Activated gamma-delta T cell (primary cell): ENCODE measurements around the gene KRT72.

ENCODE experiments used
- DNase-seq: peaks from one replicate; lab custom pipeline; 2025; lab: John Stamatoyannopoulos, UW
- total RNA-seq, 2 donors: gene quantifications; one replicate each; lab custom pipeline; 2026; lab: John Stamatoyannopoulos, UW

KRT72 gene
- total RNA-seq: 3.2 to 4.2 reads per million in 2 donors

DNA sequence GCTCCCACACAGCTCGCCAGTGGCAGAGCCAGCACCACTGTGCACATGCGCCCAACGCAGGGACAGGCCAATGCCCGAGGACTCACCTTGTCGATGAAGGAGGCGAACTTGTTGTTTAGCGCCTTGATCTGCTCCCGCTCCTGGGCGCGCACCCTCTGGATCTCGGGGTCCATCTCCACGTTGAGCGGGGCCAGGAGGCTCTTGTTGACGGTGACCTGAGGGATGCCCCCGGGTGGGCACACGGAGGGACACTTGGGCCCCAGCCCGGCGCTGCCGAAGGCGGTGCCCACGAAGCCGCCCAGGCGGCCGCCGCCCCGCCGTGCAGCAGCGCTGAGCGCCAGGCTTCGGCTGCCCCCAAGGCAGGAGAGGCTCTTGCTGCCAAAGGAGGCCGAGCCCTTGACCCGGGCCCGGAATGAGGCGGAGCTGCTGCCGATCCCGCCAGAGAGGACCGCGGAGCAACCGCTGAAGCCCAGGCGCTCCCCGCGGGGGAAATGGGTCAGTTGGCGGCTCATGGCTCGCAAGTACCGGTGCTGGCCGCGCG lies at the start of gene KRT72:
KRT72 (minus strand) TSS at position 523 of the 541 bp plus-strand sequence; CDS start at position 512, 11 bp downstream.
- DNase-seq: no peak

DNA sequence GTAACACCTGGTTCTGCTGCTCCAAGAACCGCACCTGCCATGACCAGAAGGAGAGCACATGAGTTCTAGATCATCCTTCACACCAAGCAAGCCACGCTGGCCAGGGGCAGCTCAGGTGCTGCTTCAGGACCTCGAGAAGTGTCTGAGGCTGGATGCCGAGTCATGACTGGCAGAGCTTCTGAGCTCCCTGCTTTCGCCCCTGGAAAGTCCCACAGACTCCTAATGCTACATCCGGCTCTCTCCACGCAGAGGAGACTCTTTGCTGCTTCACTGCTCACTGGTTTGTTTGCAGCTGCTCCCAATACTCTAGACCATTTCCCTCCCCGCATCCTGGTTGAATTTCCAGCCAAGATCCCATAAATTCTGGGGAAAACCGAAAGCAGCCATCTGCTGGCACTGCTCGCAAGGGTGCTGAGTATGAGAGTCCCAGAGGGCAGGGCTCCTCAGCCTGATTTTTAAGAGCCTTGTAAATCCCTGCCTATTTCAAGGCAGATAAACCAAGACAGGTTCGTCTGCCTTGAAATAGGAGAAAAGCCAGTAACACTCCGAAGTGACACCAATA lies 49.3 kb upstream of the KRT72 start:
- no peak for DNase-seq

GRCh38 chr12:52649066-52649465 lies 47.8 kb upstream of the KRT72 start:
- no peak for DNase-seq

- DNase-seq: no peak
These were observed 46.8 kb upstream of the KRT72 start for GRCh38 chr12:52648012-52648550.

- DNase-seq: no peak
These were observed 46.3 kb upstream of the KRT72 start for GRCh38 chr12:52647601-52648000.

DNA sequence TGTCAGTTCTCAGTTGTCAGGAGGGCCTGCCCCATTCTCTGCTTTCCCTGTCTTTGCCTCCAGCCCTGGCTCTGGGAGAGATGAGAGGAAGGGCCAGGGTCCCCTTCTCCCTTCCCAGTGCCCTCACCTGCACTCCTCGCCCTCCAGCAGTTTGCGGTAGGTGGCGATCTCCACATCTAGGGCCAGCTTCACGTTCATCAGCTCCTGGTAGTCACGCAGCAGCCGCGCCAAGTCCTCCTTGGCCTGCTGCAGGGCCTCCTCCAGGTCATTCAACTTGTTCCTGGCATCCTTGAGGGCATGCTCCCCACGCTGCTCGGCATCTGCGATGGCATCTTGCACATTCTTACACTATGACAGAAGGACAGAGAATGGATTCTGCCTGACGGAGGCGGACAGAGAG lies 45.4 kb upstream of the KRT72 start:
- no peak for DNase-seq

GRCh38 chr12:52645982-52646381 lies 44.7 kb upstream of the KRT72 start:
- DNase-seq: no peak

DNA sequence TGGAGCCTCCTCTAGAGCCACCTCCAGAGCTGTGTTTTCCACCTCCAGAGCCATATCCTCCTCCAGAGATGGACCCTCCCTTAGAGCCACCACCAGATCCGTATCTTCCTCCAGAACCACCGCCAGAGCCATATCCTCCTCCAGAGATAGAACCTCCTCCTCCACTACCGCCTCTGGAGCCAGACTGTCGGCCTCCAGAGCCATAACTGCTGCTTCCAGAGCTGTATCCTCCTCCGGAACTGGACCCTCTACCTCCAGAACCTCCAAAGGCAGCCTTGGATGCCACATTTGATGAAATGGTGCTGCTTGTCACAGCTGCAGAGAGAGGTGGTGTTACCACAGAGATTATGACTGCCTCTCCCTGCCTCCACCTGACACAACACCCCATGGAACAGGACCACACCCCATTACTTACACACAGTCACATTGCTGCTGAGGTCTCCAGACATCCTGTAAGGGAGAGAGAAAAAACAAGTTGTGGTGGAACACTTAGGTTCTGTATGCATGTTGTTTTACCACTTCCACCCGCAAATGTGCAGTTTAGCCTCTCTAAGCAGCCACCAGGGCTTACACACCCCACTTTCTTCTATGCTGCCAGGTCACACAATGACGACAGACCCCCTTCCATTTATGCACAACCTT lies 44.0 kb upstream of the KRT72 start:
- DNase-seq: no peak

- DNase-seq: no peak
These were observed 42.8 kb upstream of the KRT72 start for GRCh38 chr12:52644078-52644415.

DNA sequence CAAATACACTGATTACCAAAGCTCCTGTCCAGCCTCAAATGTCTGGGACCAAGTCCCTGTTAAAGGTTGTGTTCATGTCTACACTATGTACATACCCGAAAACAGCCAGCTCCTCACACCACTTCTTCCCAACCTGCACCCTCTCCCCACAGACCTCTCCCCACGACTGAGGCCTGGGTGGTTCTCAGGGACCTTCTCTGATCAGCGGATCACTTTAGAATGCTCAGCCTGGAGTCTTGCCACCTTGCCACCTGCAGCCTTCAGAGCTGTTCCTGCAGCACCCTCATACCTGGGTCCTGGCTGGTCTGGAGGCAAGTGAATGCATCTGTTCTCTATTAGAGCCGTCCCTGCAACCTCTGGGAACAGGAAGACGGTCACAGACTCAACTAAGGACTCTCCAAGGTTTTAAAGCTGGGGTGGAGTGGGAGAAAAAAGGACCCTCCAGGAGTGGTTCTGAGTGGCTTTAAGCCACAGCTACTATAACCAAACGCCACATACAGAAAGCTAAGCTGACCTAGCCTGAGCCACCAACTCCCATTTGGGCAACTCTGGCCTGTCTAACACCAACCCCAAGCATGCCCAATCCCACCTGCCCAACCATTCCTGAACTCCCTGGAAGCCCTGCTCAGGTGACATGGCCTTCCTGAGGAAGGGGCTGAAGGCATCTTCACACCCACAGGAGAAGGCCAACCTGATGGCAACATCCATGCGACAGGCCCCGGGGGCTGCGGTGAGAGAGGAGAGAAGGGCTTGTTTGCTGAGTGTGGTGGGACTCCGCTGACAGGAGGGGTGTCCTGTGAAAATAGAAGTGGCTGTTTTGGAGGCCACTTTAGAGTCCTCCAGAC lies 42.2 kb upstream of the KRT72 start:
- no peak for DNase-seq

DNA sequence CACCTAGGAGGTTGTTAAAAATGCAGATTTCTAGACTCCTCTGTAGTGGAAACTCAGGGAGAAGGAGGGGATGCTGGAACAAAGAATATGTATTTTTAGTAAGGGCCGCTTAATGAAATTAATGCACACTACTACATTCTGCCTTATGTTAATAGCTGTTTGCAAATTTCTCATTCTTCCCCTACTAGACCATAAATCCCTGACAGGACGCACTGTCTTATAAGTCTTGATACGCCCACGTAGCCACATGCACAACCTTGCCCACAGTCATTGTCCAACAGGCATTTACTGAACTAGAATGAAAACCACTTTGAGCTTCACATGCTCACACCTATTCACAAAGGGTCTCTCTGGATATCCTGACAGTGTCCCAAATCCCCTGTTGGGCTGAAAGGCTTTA lies 40.2 kb upstream of the KRT72 start:
- no peak for DNase-seq

DNA sequence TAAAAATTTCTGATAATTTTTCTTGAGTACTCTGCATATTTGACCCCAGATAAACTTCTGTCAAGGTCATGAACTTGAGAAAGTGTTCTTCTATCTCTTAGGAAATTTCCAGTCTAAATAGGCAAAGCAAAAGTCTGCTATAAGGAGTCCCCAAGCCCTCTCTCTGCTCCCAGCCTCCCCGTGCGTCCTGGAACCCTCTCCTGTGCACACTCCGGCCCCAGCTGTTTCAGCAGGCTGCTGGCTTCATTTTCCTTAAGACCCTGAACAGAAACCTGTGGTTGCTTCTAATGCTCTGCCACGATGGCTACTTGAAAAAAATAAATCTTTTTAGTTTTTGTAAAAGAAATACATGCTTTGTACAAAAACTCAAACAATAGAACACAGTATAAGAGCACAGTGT lies 36.0 kb upstream of the KRT72 start:
- no peak for DNase-seq

- DNase-seq: no peak
These were observed 35.5 kb upstream of the KRT72 start for GRCh38 chr12:52636592-52637258.

DNA sequence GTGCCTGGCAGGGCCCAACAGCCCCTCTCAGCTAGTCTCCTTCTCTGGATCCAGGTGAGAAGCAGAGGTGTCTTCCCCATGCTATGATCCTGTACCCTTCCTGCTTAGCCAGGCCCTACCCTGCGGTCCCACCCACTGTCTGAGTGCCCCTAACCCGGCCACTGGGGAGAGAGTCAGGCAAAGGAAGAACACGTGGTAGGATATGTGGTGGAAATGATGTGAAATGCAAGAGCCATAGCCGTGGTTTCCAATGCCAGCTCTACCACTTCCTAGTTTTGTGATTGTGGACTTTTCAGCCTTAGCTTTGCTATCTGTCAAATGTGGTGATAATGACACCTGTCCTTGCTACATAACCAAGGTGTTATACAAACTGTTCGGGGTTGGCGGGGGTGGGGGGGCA lies 34.9 kb upstream of the KRT72 start:
- no peak for DNase-seq

DNA sequence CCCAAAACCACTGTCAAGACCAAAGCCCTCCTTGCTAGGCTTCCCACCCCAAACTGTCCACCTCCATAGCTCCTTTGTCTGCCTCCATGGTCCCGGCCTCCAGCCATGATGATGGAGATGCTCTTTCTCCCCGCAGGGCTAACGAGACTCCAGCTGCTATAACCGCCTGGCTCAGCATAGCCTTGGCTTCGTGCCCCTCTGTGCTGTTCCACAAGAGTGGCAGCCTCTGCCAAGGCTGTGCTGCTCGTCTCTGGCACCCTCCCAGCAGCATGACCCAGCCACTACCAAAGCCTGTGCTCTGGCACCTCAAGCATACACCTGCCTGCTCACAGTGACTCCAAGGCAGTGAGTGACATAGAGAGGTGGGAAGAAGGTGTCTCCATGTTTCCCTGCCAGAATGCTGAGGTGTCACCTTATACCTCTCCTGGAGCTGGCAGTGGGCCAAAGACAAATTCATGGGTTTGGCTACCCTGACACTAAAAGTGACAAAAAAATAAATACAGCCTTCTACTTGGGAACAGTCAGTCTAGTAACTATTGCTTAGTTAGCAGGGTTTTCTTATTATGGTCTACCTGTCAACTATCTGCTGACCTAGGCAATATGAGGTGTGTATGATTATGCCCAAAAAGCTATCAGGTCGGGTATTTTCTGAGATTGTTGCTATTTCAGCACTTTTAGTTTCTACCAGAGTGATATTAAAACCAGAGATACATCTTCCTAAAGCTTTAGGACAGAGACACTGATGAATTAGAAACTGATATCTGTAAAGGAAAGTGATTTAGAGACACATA lies 33.2 kb upstream of the KRT72 start:
- no peak for DNase-seq

DNA sequence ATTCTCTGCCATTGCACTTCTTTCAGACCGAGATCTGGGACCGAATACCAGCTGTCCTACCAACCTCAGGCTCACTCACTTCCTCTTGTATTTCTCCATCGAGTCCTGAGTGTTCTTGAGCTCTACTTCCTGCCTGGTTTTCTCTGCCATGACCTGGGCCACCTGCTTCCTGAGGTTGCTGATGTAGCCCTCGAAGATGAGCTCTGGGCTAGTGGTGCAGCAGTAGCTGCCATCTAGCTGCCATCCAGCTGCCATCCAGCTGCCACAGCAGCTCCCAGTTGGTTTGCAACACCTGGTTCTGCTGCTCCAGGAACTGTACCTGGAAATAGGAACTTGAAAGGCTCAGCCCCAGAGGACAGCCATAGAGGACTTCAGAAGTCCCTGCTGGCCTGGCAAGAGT lies 32.1 kb upstream of the KRT72 start:
- DNase-seq: no peak

GRCh38 chr12:52632656-52633055 lies 31.4 kb upstream of the KRT72 start:
- DNase-seq: no peak

- no peak for DNase-seq
These were observed 30.6 kb upstream of the KRT72 start for GRCh38 chr12:52631676-52632459.

DNA sequence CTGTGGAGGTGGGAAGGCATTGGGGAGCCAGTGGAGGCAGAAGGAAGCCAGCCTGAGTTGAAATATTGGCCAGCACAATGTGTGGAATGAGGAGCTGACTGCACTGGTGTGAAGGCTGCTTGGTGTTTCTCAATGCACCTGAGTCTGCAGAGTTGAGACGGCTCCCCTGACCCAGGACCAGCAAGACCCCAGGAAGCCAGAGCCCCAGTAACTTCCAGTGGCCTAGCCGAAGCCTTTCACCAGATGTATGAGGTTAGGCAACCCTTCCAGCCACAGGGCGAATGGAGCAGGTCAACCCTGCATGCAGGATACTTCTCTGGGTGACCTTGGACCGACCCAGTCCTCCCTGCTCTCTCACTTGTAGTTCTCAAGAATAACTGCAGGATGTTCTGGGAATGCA lies 30.0 kb upstream of the KRT72 start:
- no peak for DNase-seq

DNA sequence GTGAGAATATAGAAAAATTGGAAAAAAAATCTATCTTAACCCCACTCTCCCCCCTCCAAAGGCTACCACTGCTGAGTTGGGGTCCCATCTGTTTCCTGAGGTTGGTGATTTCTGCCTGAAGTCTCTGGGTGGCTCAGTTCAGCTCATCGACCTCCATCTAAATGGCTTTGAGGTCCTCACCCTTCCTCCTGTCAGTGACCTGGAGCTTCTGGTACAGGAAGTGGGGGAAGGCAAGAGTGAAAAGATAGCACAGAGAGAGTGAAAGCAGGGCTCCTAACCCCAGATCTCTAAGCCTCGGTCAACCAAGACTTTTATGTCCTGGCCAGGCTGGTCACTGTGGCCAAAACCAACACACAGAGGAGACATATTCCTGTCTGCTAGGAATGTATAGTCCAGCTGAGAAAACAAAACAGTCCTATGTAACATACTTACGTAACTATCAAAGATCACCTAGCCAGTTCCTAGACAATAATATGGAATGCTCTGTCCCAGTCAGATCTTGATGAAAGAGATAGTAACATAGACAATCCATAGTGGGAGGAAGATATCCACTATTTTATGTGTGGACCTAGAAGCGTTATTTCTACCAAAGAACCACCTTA lies 29.4 kb upstream of the KRT72 start:
- DNase-seq: no peak
